Adipocyte (in vitro differentiated cells): ENCODE results near the gene TTC27.

Source experiments
- DNase-seq: peaks from one replicate; pipeline ENCODE4 v3.0.0-alpha.2; 2015; ENCODE audit warnings: low read depth
- H3K27me3 ChIP-seq: replicated peaks from 2 replicates; pipeline ENCODE4 v1.7.0; 2013; ENCODE audit warnings: mild to moderate bottlenecking, low read length, moderate library complexity; ENCODE audit not compliant: control insufficient read depth, insufficient read depth
- H3K36me3 ChIP-seq: 2 replicates; pipeline ENCODE4 v1.7.0; 2013; ENCODE audit warnings: low read length, mild to moderate bottlenecking, moderate library complexity; ENCODE audit not compliant: control insufficient read depth, insufficient read depth, severe bottlenecking
- H3K4me1 ChIP-seq: 2 replicates; pipeline ENCODE4 v1.7.0; 2013; ENCODE audit warnings: mild to moderate bottlenecking, low read length, moderate library complexity; ENCODE audit not compliant: control insufficient read depth, insufficient read depth
- H3K4me3 ChIP-seq: 2 replicates; pipeline ENCODE4 v1.7.0; 2013; ENCODE audit warnings: mild to moderate bottlenecking, low read length, moderate library complexity
- H3K9ac ChIP-seq: 2 replicates; pipeline ENCODE4 v1.7.0; 2013; ENCODE audit warnings: mild to moderate bottlenecking, low read length, moderate library complexity
- H3K9me3 ChIP-seq: 2 replicates; pipeline ENCODE4 v1.7.0; 2013; ENCODE audit warnings: mild to moderate bottlenecking, low read length, moderate library complexity; ENCODE audit not compliant: control insufficient read depth

TTC27 gene

DNA sequence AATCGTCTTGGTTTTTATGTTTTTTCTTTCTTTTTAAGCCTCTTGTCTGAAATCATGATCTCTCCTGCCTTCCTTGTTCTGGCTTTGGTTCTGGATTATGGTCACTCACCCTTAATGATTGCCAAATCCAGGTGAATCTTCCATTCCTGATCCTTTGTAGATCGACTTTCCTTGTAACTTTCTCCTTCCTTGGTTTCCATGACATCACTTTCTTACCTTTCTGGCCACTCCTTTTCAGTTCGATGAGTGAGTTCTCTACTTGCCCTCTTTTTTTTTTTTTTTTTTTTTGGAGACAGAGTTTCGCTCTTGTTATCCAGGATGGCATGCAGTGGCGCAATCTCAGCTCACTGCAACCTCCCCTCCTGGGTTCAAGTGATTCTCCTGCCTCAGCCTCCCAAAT, 179.8 kb downstream of the TTC27 start:
- no peaks in the 10 kb centered on the region for H3K9me3 ChIP-seq
- DNase-seq = no peak
- H3K4me1 ChIP-seq = peaks cover 10% of the 10 kb centered on the region
- H3K4me3 ChIP-seq = no peak overlapping the region
- no peaks in the 10 kb centered on the region for H3K27me3 ChIP-seq
- no peak overlapping the region for H3K9ac ChIP-seq
- H3K36me3 ChIP-seq = peaks cover under 1% of the 10 kb centered on the region

DNA sequence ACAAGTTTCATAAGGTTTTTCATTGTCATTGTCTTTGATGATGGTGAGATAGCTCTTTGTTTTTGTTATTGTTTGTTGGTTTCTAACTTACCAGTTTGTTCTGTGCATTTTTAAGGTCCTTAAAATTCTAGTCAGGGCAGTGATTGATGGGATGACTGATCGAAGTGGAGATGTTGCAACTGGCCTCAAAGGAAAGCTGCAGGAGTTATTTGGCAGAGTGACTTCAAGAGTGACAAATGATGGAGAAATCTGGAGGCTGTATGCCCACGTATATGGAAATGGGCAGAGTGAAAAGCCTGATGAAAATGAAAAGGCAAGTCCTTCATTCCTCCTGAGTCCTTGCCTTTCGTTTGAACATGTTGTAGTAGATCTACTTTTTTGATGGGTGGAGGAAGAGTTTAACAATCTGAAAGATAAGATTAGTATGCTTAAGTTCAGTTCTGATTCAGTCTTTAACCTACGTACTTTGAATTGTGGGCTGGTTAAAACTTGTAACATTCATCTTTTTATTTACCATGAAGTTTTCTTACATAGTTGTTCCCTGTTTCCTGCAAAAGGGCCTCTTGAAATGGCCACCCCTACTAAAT, 183.2 kb downstream of the TTC27 start:
- no peak overlapping the region for H3K9ac ChIP-seq
- H3K27me3 ChIP-seq = no peaks in the 10 kb centered on the region
- no peaks in the 10 kb centered on the region for H3K9me3 ChIP-seq
- peaks cover 10% of the 10 kb centered on the region for H3K4me1 ChIP-seq
- peaks cover 6% of the 10 kb centered on the region for H3K36me3 ChIP-seq
- DNase-seq = no peak
- no peak overlapping the region for H3K4me3 ChIP-seq

DNA sequence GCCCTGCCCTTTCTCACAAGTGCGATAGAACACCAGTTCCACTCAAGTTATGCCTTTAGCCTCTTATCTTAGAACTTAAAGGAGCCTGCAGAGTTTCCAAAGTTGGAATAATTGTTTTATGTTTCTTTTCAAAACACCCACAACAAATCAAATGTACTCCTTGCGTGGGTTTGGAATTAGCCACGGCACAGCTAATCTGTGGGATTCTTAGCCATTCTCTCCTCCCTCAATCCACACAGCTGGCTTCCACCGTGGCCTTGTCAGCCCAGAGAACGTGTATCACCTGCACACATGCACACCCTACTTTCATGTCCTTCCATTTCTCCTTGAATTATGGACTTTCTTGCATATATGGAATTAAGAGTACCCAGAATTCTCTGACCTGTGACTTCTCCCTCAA, 183.8 kb downstream of the TTC27 start:
- Histone ChIP-seq H3K27me3 (no peaks in the 10 kb centered on the region), H3K9ac (no peak overlapping the region), H3K4me3 (no peak overlapping the region), H3K36me3 (peaks cover 6% of the 10 kb centered on the region), H3K9me3 (no peaks in the 10 kb centered on the region), H3K4me1 (peaks cover 10% of the 10 kb centered on the region)
- DNase-seq = no peak

DNA sequence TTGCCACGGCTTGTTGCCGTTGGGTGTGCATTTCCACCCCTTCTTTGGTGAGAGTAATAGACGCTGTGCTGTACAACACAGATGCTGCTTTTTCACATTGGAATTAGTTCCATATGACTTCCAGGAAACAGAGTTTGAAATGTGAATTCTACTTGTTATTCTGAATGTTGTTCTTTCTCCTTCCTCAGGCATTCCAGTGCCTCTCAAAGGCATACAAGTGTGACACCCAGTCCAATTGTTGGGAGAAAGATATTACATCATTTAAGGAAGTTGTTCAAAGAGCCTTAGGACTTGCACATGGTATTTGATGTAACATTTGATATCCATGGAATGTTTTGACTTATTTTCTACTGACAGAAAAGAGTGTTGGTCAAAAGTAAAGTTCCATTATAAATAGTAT, 184.5 kb downstream of the TTC27 start:
- peaks cover 6% of the 10 kb centered on the region for H3K36me3 ChIP-seq
- H3K4me1 ChIP-seq = peaks cover 10% of the 10 kb centered on the region
- H3K9ac ChIP-seq = no peak overlapping the region
- H3K4me3 ChIP-seq = no peak overlapping the region
- H3K27me3 ChIP-seq = no peaks in the 10 kb centered on the region
- peak; percentile 78 for DNase-seq
- no peaks in the 10 kb centered on the region for H3K9me3 ChIP-seq

DNA sequence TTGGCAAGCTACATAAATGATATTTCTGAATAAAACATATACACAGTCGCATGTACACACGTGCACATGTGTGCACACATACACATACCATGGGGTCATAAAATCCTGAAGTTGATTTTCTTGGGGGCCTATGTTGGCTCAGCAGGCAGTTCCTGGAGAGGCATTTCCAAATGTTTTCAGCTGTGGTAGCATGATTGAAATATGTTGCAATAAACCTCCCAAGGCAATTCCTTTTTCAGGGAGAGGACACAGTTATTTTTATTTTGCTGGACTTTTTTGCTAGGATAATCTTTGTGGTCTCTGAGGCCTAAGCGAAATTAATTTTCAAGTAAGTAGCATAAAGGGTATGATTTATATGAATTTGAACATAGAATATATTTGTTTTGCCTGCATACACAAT, 192.2 kb downstream of the TTC27 start:
- Histone ChIP-seq H3K9me3 (no peaks in the 10 kb centered on the region), H3K4me1 (peaks cover 21% of the 10 kb centered on the region), H3K27me3 (no peaks in the 10 kb centered on the region), H3K4me3 (no peak overlapping the region), H3K9ac (no peak overlapping the region), H3K36me3 (no peaks in the 10 kb centered on the region)
- DNase-seq = peak; percentile 75

DNA sequence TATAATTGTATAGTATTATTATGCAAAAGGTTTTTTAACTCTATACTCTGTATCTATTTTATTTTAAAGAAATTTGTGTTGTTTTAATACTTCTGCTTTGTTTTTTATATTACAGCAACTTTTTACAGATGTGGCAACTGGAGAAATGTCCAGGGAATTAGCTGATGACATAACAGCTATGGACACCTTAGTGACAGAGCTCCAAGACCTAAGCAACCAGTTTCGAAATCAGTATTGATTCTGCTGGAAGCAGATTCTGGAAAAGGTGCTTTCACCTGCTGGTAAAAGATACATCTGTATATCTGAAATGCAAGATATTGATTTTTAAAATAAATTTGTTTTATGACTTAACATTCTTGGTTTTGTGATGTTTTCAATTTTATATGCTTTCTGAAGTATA, 192.9 kb downstream of the TTC27 start:
- DNase-seq = no peak

DNA sequence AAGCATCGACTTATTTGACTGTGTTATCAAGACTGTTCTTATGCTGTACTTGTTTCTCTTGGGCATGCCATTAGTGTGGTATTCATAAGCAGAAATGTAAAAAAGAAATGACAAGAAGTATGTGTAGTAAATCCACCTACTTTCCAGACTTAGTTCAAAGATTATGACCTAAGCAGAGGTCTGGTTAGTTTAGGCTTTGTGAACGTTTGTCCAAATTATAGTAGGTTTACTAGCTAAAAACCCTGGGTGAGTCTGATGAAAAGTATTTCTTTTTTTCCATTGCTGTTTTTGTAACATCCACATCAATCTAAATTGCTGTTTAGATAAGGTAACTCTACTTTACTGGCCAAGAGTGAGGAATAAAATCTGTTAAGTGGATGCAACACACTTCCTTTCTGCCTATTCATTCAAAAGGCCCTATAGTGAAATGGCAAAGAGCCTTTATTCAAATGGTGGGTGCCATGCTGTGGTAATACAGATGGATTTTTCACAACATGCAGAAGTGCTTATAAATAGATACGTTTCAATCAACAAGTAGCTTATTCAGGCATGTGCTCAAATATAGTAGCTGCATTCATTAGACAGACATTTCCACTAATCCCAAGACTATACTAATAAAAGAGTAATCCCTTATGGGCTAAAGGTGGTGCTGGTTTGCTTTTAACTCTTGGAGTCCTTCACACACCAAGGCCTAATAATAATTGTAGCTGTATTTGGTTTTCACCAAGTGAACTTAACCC, 196.4 kb downstream of the TTC27 start:
- no peaks in the 10 kb centered on the region for H3K27me3 ChIP-seq
- DNase-seq = no peak

More for the DNA sequence above, 192.9 kb downstream of the TTC27 start:
- no peaks in the 10 kb centered on the region for H3K27me3 ChIP-seq
- no peaks in the 10 kb centered on the region for H3K36me3 ChIP-seq
- no peak overlapping the region for H3K9ac ChIP-seq
- no peak overlapping the region for H3K4me3 ChIP-seq
- peaks cover 25% of the 10 kb centered on the region for H3K4me1 ChIP-seq
- no peaks in the 10 kb centered on the region for H3K9me3 ChIP-seq

DNA sequence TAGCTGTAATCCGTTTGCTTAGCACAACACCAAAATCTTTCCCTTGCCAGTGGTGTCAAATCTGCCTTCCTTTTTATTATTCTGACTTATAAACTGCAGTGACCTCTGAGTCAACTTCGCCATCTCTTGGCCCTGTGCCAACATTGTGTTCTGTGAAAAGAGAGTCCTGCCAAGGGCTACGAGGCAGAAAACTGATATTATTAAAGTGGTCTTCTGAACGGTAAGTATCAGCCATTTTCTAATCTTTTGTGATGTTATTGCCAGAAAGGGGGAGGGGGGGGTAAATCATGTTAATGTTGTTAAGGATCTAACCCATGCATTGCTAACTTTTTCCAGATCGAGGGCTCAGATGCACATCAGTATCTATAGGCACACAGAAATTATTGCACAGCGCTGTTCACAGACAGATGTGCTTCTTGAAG, 197.5 kb downstream of the TTC27 start:
- Histone ChIP-seq H3K27me3 (no peaks in the 10 kb centered on the region), H3K4me3 (no peak overlapping the region), H3K9ac (no peak overlapping the region), H3K9me3 (peaks cover 8% of the 10 kb centered on the region), H3K4me1 (peaks cover 16% of the 10 kb centered on the region), H3K36me3 (no peaks in the 10 kb centered on the region)
- DNase-seq = no peak

More for the DNA sequence above, 196.4 kb downstream of the TTC27 start:
- Histone ChIP-seq H3K9me3 (peaks cover 4% of the 10 kb centered on the region), H3K4me1 (peaks cover 25% of the 10 kb centered on the region), H3K9ac (no peak overlapping the region), H3K4me3 (no peak overlapping the region), H3K36me3 (no peaks in the 10 kb centered on the region)

DNA sequence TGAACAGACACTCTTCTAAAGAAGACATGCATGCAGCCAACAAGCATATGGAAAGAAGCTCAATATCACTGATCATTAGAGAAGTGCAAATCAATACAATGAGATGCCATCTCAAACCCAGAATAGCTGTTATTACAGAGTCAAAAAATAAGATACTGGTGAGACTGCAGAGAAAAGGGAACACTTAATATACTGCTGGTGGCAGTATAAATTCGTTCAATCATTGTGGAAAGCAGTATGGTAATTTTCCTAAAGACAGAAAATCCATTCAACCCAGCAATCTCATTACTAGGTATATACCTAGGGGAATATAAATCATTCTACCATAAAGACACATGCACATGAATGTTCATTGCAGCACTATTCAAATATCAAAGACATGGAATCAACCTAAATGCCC, 202.3 kb downstream of the TTC27 start:
- H3K9me3 ChIP-seq = peaks cover 8% of the 10 kb centered on the region

GRCh38 chr2:32832821-32833220, 205.0 kb downstream of the TTC27 start:
- no peak overlapping the region for H3K4me3 ChIP-seq
- H3K36me3 ChIP-seq = no peaks in the 10 kb centered on the region
- H3K9ac ChIP-seq = no peak overlapping the region
- DNase-seq = peak; percentile 88
- no peaks in the 10 kb centered on the region for H3K4me1 ChIP-seq
- peaks cover 5% of the 10 kb centered on the region for H3K27me3 ChIP-seq
- H3K9me3 ChIP-seq = peaks cover 8% of the 10 kb centered on the region

More for the DNA sequence above, 202.3 kb downstream of the TTC27 start:
- no peak overlapping the region for H3K9ac ChIP-seq
- H3K4me1 ChIP-seq = peaks cover 3% of the 10 kb centered on the region
- H3K36me3 ChIP-seq = no peaks in the 10 kb centered on the region
- no peak overlapping the region for H3K4me3 ChIP-seq
- no peak for DNase-seq
- no peaks in the 10 kb centered on the region for H3K27me3 ChIP-seq

GRCh38 chr2:32833709-32834108, 205.9 kb downstream of the TTC27 start:
- no peak overlapping the region for H3K4me3 ChIP-seq

More at GRCh38 chr2:32833709-32834108, 205.9 kb downstream of the TTC27 start:
- Histone ChIP-seq H3K9ac (no peak overlapping the region), H3K27me3 (peaks cover 8% of the 10 kb centered on the region), H3K9me3 (peaks cover 8% of the 10 kb centered on the region), H3K4me1 (no peaks in the 10 kb centered on the region), H3K36me3 (no peaks in the 10 kb centered on the region)
- no peak for DNase-seq
